Small intestine (tissue), 7 donors: ENCODE data around the gene TBC1D24. TPM values are rescaled to one million over a fixed set of nuclear protein-coding genes. Genes with fewer than 3 reads are reported as not detected.
"Not testable (repeated sequence)": the region's sequence is repeated elsewhere in the genome, so short reads cannot be mapped to it uniquely, and the experiment has no call there.

Experiments used
- DNase-seq, 2 donors: peaks; one replicate each; pipeline versions ENCODE4 v3.0.0 to v3.0.0-alpha.2; 2013
- FAIRE-seq: peaks from 2 replicates; lab custom pipeline; 2012; peaks lifted over from hg19 to GRCh38; lab: Jason Lieb, UNC
- H3K27ac ChIP-seq, 3 donors: one replicate each; pipeline ENCODE4 v1.5.1; 2013; ENCODE audit warnings: low read length in 2 of 3, mild to moderate bottlenecking in 2 of 3, control low read depth in 1 of 3, inconsistent platforms in 1 of 3, low read depth in 1 of 3, moderate library complexity in 1 of 3
- H3K27me3 ChIP-seq, 3 donors: one replicate each; pipeline ENCODE4 v1.6.1; 2013; ENCODE audit warnings: low read length in 3 of 3, inconsistent platforms in 1 of 3; ENCODE audit not compliant: control insufficient read depth in 3 of 3, insufficient read depth in 3 of 3
- H3K36me3 ChIP-seq, 3 donors: one replicate each; pipeline ENCODE4 v1.6.1; 2013; ENCODE audit warnings: low read length in 3 of 3, inconsistent platforms in 1 of 3, low read depth in 1 of 3, mild to moderate bottlenecking in 1 of 3, moderate library complexity in 1 of 3; ENCODE audit not compliant: control insufficient read depth in 3 of 3, insufficient read depth in 2 of 3
- H3K4me1 ChIP-seq, 3 donors: one replicate each; pipeline ENCODE4 v1.6.1; 2013; ENCODE audit warnings: low read length in 2 of 3, inconsistent platforms in 1 of 3, low read depth in 1 of 3, mild to moderate bottlenecking in 1 of 3, moderate library complexity in 1 of 3; ENCODE audit not compliant: control insufficient read depth in 3 of 3, insufficient read depth in 2 of 3
- H3K4me3 ChIP-seq, 3 donors: one replicate each; pipeline ENCODE4 v1.5.1; 2013; ENCODE audit warnings: low read length in 3 of 3, control low read depth in 1 of 3, inconsistent platforms in 1 of 3, low read depth in 1 of 3, mild to moderate bottlenecking in 1 of 3, moderate library complexity in 1 of 3
- H3K9me3 ChIP-seq, 2 donors: one replicate each; pipeline ENCODE4 v1.6.1; 2013; ENCODE audit warnings: low read depth in 1 of 2, low read length in 1 of 2; ENCODE audit not compliant: control insufficient read depth in 2 of 2, insufficient read depth in 1 of 2
- WGBS, 3 donors: extraction: QIAGEN DNeasy Blood & Tissue Kit; methylation state at CpG; one replicate each; pipeline ENCODE4 v1.1.7; 2013; 5-methylcytosine and 5-hydroxymethylcytosine counted together
- polyA plus RNA-seq, 4 donors: library from polyadenylated mRNA; stranded (reverse) in 3 of 4; unstranded in 1 of 4; fragments of 200-250 nt in 3 of 4; fragments of 120-200 nt in 1 of 4; gene quantifications; one replicate each; pipeline versions ENCODE4 v1.2.1 to v1.2.3, GENCODE V29; 2013
- donor health status: healthy with polysubstance abuse.
- donor health status: control.
- donor health status: control.
- donor health status: Bipolar disorder and iron deficiency.
- donor health status: healthy.

TBC1D24 gene
- polyA plus RNA-seq, 4 donors = 0.81 to 12.6 (median 3.2) TPM

GRCh38 chr16:2540912-2541311 is 66.0 kb downstream of the TBC1D24 start:
- H3K27me3 ChIP-seq, H3K9me3 ChIP-seq, DNase-seq, FAIRE-seq, H3K4me3 ChIP-seq: not testable (repeated sequence)
- Histone ChIP-seq H3K27ac (peak overlapping the region in 1 of 3 donors; percentile 38), H3K36me3 (peaks cover 0 to 29% (median 2%) of the 10 kb centered on the region in 3 donors), H3K4me1 (peaks cover 0 to 18% (median 4%) of the 10 kb centered on the region in 3 donors)
- 23 to 53% (median 50%) methylated on average over 1 to 4 of the region's 4 CpGs for WGBS, 3 donors

- H3K4me1 ChIP-seq = peaks cover 0 to 18% (median 4%) of the 10 kb centered on the region in 3 donors
- H3K27ac ChIP-seq, H3K9me3 ChIP-seq, H3K4me3 ChIP-seq, H3K27me3 ChIP-seq, FAIRE-seq: not testable (repeated sequence)
- peaks cover 0 to 29% (median 2%) of the 10 kb centered on the region in 3 donors for H3K36me3 ChIP-seq
- whole genome bisulfite sequencing, 3 donors = 11 to 43% (median 20%) methylated on average over 5 to 6 of the region's 6 CpGs
- peak; percentile 57 to 75 for DNase-seq
Measured at GRCh38 chr16:2541409-2541808, 66.5 kb downstream of the TBC1D24 start.

GRCh38 chr16:2543771-2544170 is 68.8 kb downstream of the TBC1D24 start:
- DNase-seq = not testable (repeated sequence)

GRCh38 chr16:2550283-2550878 is 75.5 kb downstream of the TBC1D24 start:
- DNase-seq, H3K9me3 ChIP-seq, H3K27ac ChIP-seq, FAIRE-seq, H3K4me3 ChIP-seq, H3K4me1 ChIP-seq, H3K27me3 ChIP-seq, H3K36me3 ChIP-seq: not testable (repeated sequence)
- WGBS, 3 donors = no CpG with 5 or more reads among the region's 14 CpGs

More at GRCh38 chr16:2543771-2544170, 68.8 kb downstream of the TBC1D24 start:
- not testable (repeated sequence) for H3K27ac ChIP-seq, FAIRE-seq, H3K9me3 ChIP-seq, H3K4me3 ChIP-seq, H3K27me3 ChIP-seq
- WGBS, 3 donors = 81 to 87% (median 82%) methylated on average over 13 to 14 of the region's 14 CpGs
- Histone ChIP-seq H3K4me1 (peaks cover 0 to 15% (median 4%) of the 10 kb centered on the region in 3 donors), H3K36me3 (peaks cover 0 to 29% (median 2%) of the 10 kb centered on the region in 3 donors)

- WGBS, 3 donors = 24 to 53% (median 31%) methylated on average over 10 to 11 of the region's 17 CpGs
- DNase-seq = peak; percentile 19 to 48
- FAIRE-seq, H3K9me3 ChIP-seq, H3K4me1 ChIP-seq, H3K4me3 ChIP-seq, H3K36me3 ChIP-seq, H3K27me3 ChIP-seq: not testable (repeated sequence)
- peak overlapping the region in 2 of 3 donors; percentile 11 to 56 for H3K27ac ChIP-seq
Measured at GRCh38 chr16:2551420-2551889, 76.5 kb downstream of the TBC1D24 start.

GRCh38 chr16:2554709-2555425 is 79.9 kb downstream of the TBC1D24 start:
- not testable (repeated sequence) for FAIRE-seq, H3K9me3 ChIP-seq, H3K27ac ChIP-seq, H3K4me3 ChIP-seq, DNase-seq, H3K36me3 ChIP-seq, H3K4me1 ChIP-seq, H3K27me3 ChIP-seq
- no CpG with 5 or more reads among the region's 13 CpGs for WGBS, 3 donors

Other genes starting within 250 kb of the TBC1D24 start
- gene DNASE1L2, start 238.7 kb upstream of the TBC1D24 start, polyA plus RNA-seq = 1 to 10 TPM in 2 of 4 donors, under 1 TPM in 2; 0.55 to 3.8 (median 1.4) TPM
- gene ECI1, start 223.5 kb upstream of the TBC1D24 start, polyA plus RNA-seq = 100 to 1,000 TPM in 3 of 4 donors, 10 to 100 TPM in 1; 86.1 to 246 (median 166) TPM
- 100 to 1,000 TPM in 3 of 4 donors, 10 to 100 TPM in 1; 91.7 to 166 (median 138) TPM for gene RNPS1, start 207.0 kb upstream of the TBC1D24 start, polyA plus RNA-seq
- gene ABCA3, start 134.4 kb upstream of the TBC1D24 start, polyA plus RNA-seq = 1 to 10 TPM; 1.1 to 4.7 (median 1.8) TPM
- 10 to 100 TPM in 1 of 4 donors, 1 to 10 TPM in 2, under 1 TPM in 1; 0.89 to 12.4 (median 3.8) TPM for gene CCNF, start 45.7 kb upstream of the TBC1D24 start, polyA plus RNA-seq
- 1 to 10 TPM in 3 of 4 donors, under 1 TPM in 1; 0.67 to 7.7 (median 3.0) TPM for gene TEDC2, start 15.0 kb upstream of the TBC1D24 start, polyA plus RNA-seq
- gene NTN3, start 3.8 kb upstream of the TBC1D24 start, polyA plus RNA-seq = under 1 TPM in 2 of 4 donors, not detected in 2; 0.04 to 0.74 TPM
- 100 to 1,000 TPM in 2 of 4 donors, 10 to 100 TPM in 2; 74.5 to 298 (median 143) TPM for gene ATP6V0C, start 38.8 kb downstream of the TBC1D24 start, polyA plus RNA-seq
- 100 to 1,000 TPM in 1 of 4 donors, 10 to 100 TPM in 3; 26.7 to 120 (median 36.0) TPM for gene AMDHD2, start 45.2 kb downstream of the TBC1D24 start, polyA plus RNA-seq
- gene CEMP1, start 56.3 kb downstream of the TBC1D24 start, polyA plus RNA-seq = 10 to 100 TPM in 1 of 4 donors, 1 to 10 TPM in 1, under 1 TPM in 2; 0.66 to 23.1 (median 1.1) TPM
- gene PDPK1, start 62.9 kb downstream of the TBC1D24 start, polyA plus RNA-seq = 10 to 100 TPM; 22.2 to 48.9 (median 32.2) TPM
- gene KCTD5, start 207.4 kb downstream of the TBC1D24 start, polyA plus RNA-seq = 10 to 100 TPM; 19.0 to 41.2 (median 29.9) TPM
- gene PRSS27, start 245.1 kb downstream of the TBC1D24 start, polyA plus RNA-seq = 1 to 10 TPM in 1 of 4 donors, under 1 TPM in 1, not detected in 2; 0.65 to 1.3 TPM